GM19455 (cell line): ENCODE data around the gene GABARAP.

Source experiments
- ATAC-seq: cut with Tn5 transposase; IDR thresholded peaks from one replicate; pipeline ENCODE4 v1.9.1; 2021; ENCODE audit not compliant: unreplicated experiment

Gene GABARAP

GRCh38 chr17:7208754-7209460 is 33.3 kb downstream of the GABARAP start:
- ATAC-seq, result no peak

GRCh38 chr17:7208027-7208571 is 34.1 kb downstream of the GABARAP start:
- ATAC-seq, result no peak

GRCh38 chr17:7207120-7208001 is 34.9 kb downstream of the GABARAP start:
- ATAC-seq, result no peak

- ATAC-seq, result no peak
These were observed 36.7 kb downstream of the GABARAP start for GRCh38 chr17:7205561-7205960.

GRCh38 chr17:7204828-7205461 is 37.3 kb downstream of the GABARAP start:
- ATAC-seq, result peak; percentile 71

- ATAC-seq, result no peak
These were observed 37.9 kb downstream of the GABARAP start for GRCh38 chr17:7204336-7204735.

GRCh38 chr17:7203391-7203790 is 38.9 kb downstream of the GABARAP start:
- no peak for ATAC-seq

- no peak for ATAC-seq
These were observed 45.4 kb downstream of the GABARAP start for GRCh38 chr17:7196651-7197401.

GRCh38 chr17:7195971-7196370 is 46.3 kb downstream of the GABARAP start:
- ATAC-seq, result no peak

GRCh38 chr17:7192271-7192937 is 49.8 kb downstream of the GABARAP start:
- ATAC-seq, result no peak

- ATAC-seq, result no peak
These were observed 50.5 kb downstream of the GABARAP start for GRCh38 chr17:7191571-7192270.

- no peak for ATAC-seq
These were observed 51.2 kb downstream of the GABARAP start for GRCh38 chr17:7191069-7191468.

- ATAC-seq, result no peak
These were observed 51.9 kb downstream of the GABARAP start for GRCh38 chr17:7190276-7190917.
